ENCODE measurements around the gene DBH. TPM values are rescaled to one million over a fixed set of nuclear protein-coding genes. Genes with fewer than 3 reads are reported as not detected.
A peak's percentile ranks its signal among the peaks of the same experiment; 100 is the strongest.

DBH gene
- total and polyA plus RNA-seq, 12 donors = 0.24 to 234 (median 19.6) TPM; not detected in 1

DNA sequence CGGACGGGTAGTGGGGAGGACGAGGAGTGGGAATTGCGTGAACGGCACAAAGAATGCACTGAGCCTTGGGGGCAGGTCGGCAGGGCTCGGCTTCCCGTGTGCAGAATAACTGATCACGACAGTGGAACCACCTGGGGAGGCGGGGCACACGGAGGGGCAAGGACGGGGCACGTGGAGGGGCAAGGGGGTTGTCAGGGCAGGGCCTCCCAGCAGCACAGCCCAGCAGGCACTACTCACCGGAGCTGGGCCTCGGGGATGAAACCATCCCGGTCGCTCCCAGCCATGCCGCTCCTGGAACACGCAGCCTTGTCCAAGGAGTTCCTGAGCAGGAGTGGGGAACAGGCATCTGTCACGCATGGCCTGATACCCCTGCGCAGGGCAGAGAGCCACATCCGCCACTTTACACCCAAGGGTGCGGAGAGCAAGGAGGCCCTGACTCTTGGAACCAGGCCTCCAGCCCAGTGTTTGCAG lies 68.6 kb downstream of the DBH start:
- Histone ChIP-seq H3K9me3 (replicated peaks in 1 of 3) (no peaks in the 10 kb centered on the region), H3K4me1 (replicated peaks in 1 of 2) (no peaks in the 10 kb centered on the region), H3K36me3 (replicated peaks in 1 of 2) (no peaks in the 10 kb centered on the region), H3K27ac (no peak overlapping the region), H3K27me3 (peaks cover 6% of the 10 kb centered on the region), H3K4me3 (no peak overlapping the region)
- intact Hi-C loops (cut with DNase I) = no loop called here
- 78 to 92% (median 89%) methylated on average over 12 to 23 of the region's 23 CpGs for WGBS, 4 donors
- TF ChIP-seq, protein P1, sequence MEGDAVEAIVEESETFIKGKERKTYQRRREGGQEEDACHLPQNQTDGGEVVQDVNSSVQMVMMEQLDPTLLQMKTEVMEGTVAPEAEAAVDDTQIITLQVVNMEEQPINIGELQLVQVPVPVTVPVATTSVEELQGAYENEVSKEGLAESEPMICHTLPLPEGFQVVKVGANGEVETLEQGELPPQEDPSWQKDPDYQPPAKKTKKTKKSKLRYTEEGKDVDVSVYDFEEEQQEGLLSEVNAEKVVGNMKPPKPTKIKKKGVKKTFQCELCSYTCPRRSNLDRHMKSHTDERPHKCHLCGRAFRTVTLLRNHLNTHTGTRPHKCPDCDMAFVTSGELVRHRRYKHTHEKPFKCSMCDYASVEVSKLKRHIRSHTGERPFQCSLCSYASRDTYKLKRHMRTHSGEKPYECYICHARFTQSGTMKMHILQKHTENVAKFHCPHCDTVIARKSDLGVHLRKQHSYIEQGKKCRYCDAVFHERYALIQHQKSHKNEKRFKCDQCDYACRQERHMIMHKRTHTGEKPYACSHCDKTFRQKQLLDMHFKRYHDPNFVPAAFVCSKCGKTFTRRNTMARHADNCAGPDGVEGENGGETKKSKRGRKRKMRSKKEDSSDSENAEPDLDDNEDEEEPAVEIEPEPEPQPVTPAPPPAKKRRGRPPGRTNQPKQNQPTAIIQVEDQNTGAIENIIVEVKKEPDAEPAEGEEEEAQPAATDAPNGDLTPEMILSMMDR (IDR thresholded peaks at IDR 0.05) = no peak
- TF ChIP-seq POLR2A (IDR thresholded peaks at IDR 0.05) = no peak
- peak in 1 of 7 donors; percentile 2 for DNase-seq

- peaks cover 6% of the 10 kb centered on the region for H3K27me3 ChIP-seq
- intact Hi-C loops (cut with DNase I) = no loop called here
- H3K36me3 ChIP-seq (replicated peaks in 1 of 2) = no peaks in the 10 kb centered on the region
- H3K4me3 ChIP-seq = no peak overlapping the region
- peak in 1 of 7 donors; percentile 3 for DNase-seq
- peak overlapping the region in 1 of 5 donors; percentile 85 for H3K27ac ChIP-seq
- WGBS, 4 donors = 77 to 87% (median 84%) methylated on average over 10 of the region's 10 CpGs
- TF ChIP-seq, protein P1 (IDR thresholded peaks at IDR 0.05) = no peak
- no peak for TF ChIP-seq POLR2A (IDR thresholded peaks at IDR 0.05)
- H3K9me3 ChIP-seq (replicated peaks in 1 of 3) = no peaks in the 10 kb centered on the region
- H3K4me1 ChIP-seq (replicated peaks in 1 of 2) = no peaks in the 10 kb centered on the region
These were observed 69.4 kb downstream of the DBH start for GRCh38 chr9:133705576-133705975.

GRCh38 chr9:133706307-133707050 lies 70.3 kb downstream of the DBH start:
- Histone ChIP-seq H3K4me3 (no peak overlapping the region), H3K27ac (peak overlapping the region in 3 of 5 donors; percentile 38 to 85 (median 58)), H3K4me1 (replicated peaks in 1 of 2) (no peaks in the 10 kb centered on the region), H3K9me3 (replicated peaks in 1 of 3) (no peaks in the 10 kb centered on the region), H3K36me3 (replicated peaks in 1 of 2) (no peaks in the 10 kb centered on the region), H3K27me3 (peaks cover 6% of the 10 kb centered on the region)
- no peak for DNase-seq
- TF ChIP-seq, protein P1 (IDR thresholded peaks at IDR 0.05) = no peak
- TF ChIP-seq POLR2A (IDR thresholded peaks at IDR 0.05) = no peak
- intact Hi-C loops (cut with DNase I) = no loop called here
- WGBS, 4 donors = 53 to 66% (median 59%) methylated on average over 12 of the region's 12 CpGs

GRCh38 chr9:133707065-133707762 lies 71.1 kb downstream of the DBH start:
- no peak for TF ChIP-seq POLR2A (IDR thresholded peaks at IDR 0.05)
- TF ChIP-seq, protein P1 (IDR thresholded peaks at IDR 0.05) = no peak
- WGBS, 4 donors = 68 to 78% (median 71%) methylated on average over 15 to 17 of the region's 17 CpGs
- H3K9me3 ChIP-seq (replicated peaks in 1 of 3) = no peaks in the 10 kb centered on the region
- H3K4me1 ChIP-seq (replicated peaks in 1 of 2) = no peaks in the 10 kb centered on the region
- no peak overlapping the region for H3K4me3 ChIP-seq
- peaks cover 6% of the 10 kb centered on the region for H3K27me3 ChIP-seq
- peak overlapping the region in 4 of 5 donors; percentile 38 to 85 (median 52) for H3K27ac ChIP-seq
- H3K36me3 ChIP-seq (replicated peaks in 1 of 2) = no peaks in the 10 kb centered on the region
- intact Hi-C loops (cut with DNase I) = no loop called here
- peak in 6 of 7 donors; percentile 25 to 72 (median 46) for DNase-seq

Data from adrenal gland (tissue), 12 donors.